Neuronal stem cell (in vitro differentiated cells): ENCODE results near the gene C21orf58.
A peak's percentile ranks its signal among the peaks of the same experiment; 100 is the strongest.

Experiments
- DNase-seq: peaks from one replicate; pipeline ENCODE4 v3.0.0-alpha.2; 2013; ENCODE audit warnings: low spot score
- H2AFZ ChIP-seq: one replicate; pipeline ENCODE4 v1.6.1; 2013; ENCODE audit warnings: mild to moderate bottlenecking, low read length, inconsistent platforms
- H2AK5ac ChIP-seq: 2 replicates; pipeline ENCODE4 v1.6.1; 2013; ENCODE audit warnings: low read depth, mild to moderate bottlenecking, inconsistent platforms, low read length, moderate library complexity, mixed read lengths
- H2BK120ac ChIP-seq: 2 replicates; pipeline ENCODE4 v1.6.1; 2013; ENCODE audit warnings: low read depth, mild to moderate bottlenecking, inconsistent platforms, low read length, moderate library complexity, mixed read lengths
- H2BK12ac ChIP-seq: one replicate; pipeline ENCODE4 v1.6.1; 2013; ENCODE audit warnings: low read length, inconsistent platforms
- H2BK15ac ChIP-seq: 2 replicates; pipeline ENCODE4 v1.6.1; 2013; ENCODE audit warnings: mild to moderate bottlenecking, low read length, inconsistent platforms, mixed read lengths
- H2BK5ac ChIP-seq: one replicate; pipeline ENCODE4 v1.6.1; 2013; ENCODE audit warnings: inconsistent platforms, mild to moderate bottlenecking, low read length, moderate library complexity
- H3K14ac ChIP-seq: one replicate; pipeline ENCODE4 v1.6.1; 2013; ENCODE audit warnings: low read length, inconsistent platforms
- H3K18ac ChIP-seq: 2 replicates; pipeline ENCODE4 v1.6.1; 2013; ENCODE audit warnings: low read length, inconsistent platforms
- H3K23ac ChIP-seq: 2 replicates; pipeline ENCODE4 v1.6.1; 2013; ENCODE audit warnings: low read depth, mild to moderate bottlenecking, mixed read lengths, low read length, inconsistent platforms; ENCODE audit not compliant: poor library complexity
- H3K27ac ChIP-seq: replicated peaks from 3 replicates; pipeline ENCODE4 v1.5.1; 2013; ENCODE audit warnings: low read length, inconsistent platforms
- H3K27me3 ChIP-seq, 3 experiments: 2 replicates each; pipeline ENCODE4 v1.6.1; 2013; ENCODE audit warnings: low read length in 3 of 3, mild to moderate bottlenecking in 2 of 3, inconsistent platforms in 1 of 3, low read depth in 1 of 3, mixed read lengths in 1 of 3, moderate library complexity in 1 of 3; ENCODE audit not compliant: control insufficient read depth in 3 of 3, insufficient read depth in 3 of 3
- H3K36me3 ChIP-seq, 2 donors: replicated peaks in 1 of 2; 2 replicates each; pipeline ENCODE4 v1.6.1; 2013; ENCODE audit warnings: low read length in 2 of 2; ENCODE audit not compliant: control insufficient read depth in 2 of 2, insufficient read depth in 2 of 2
- H3K4ac ChIP-seq: 2 replicates; pipeline ENCODE4 v1.6.1; 2013; ENCODE audit warnings: inconsistent platforms, mild to moderate bottlenecking, low read length, moderate library complexity
- H3K4me1 ChIP-seq, 2 donors: 1 replicate in 1 of 2; 2 replicates in 1 of 2; pipeline ENCODE4 v1.6.1; 2013; ENCODE audit warnings: low read length in 2 of 2, low read depth in 1 of 2; ENCODE audit not compliant: control insufficient read depth in 2 of 2, insufficient read depth in 1 of 2
- H3K4me2 ChIP-seq: one replicate; pipeline ENCODE4 v1.6.1; 2013; ENCODE audit warnings: mild to moderate bottlenecking, low read length, inconsistent platforms; ENCODE audit not compliant: insufficient read depth, poor library complexity, severe bottlenecking
- H3K4me3 ChIP-seq, 2 donors: 2 replicates each; pipeline ENCODE4 v1.5.1; 2013; ENCODE audit warnings: low read length in 2 of 2, mild to moderate bottlenecking in 2 of 2, inconsistent platforms in 1 of 2, moderate library complexity in 1 of 2
- H3K79me1 ChIP-seq: one replicate; pipeline ENCODE4 v1.6.1; 2013; ENCODE audit warnings: low read depth, mild to moderate bottlenecking, inconsistent platforms, low read length, moderate library complexity
- H3K9ac ChIP-seq: one replicate; pipeline ENCODE4 v1.6.1; 2013; ENCODE audit warnings: mild to moderate bottlenecking, low read depth, low read length, inconsistent platforms; ENCODE audit not compliant: poor library complexity
- H3K9me3 ChIP-seq, 2 donors: replicated peaks in 1 of 2; 2 replicates each; pipeline versions ENCODE3 to v1.6.1; 2013; ENCODE audit warnings: low read length in 2 of 2, mild to moderate bottlenecking in 2 of 2, inconsistent platforms in 1 of 2, low read depth in 1 of 2, mixed read lengths in 1 of 2, moderate library complexity in 1 of 2; ENCODE audit not compliant: control insufficient read depth in 2 of 2, insufficient read depth in 1 of 2
- H4K8ac ChIP-seq: one replicate; pipeline ENCODE4 v1.6.1; 2013; ENCODE audit warnings: low read depth, mild to moderate bottlenecking, inconsistent platforms, low read length, moderate library complexity
- H4K91ac ChIP-seq: one replicate; pipeline ENCODE4 v1.6.1; 2013; ENCODE audit warnings: low read length, low read depth, mild to moderate bottlenecking, inconsistent platforms; ENCODE audit not compliant: poor library complexity
- WGBS, 2 donors: extraction: QIAGEN DNeasy Blood & Tissue Kit; methylation state at CpG; one replicate each; pipeline ENCODE4 v1.1.7; 2013; ENCODE audit warnings: missing lambda C conversion rate in 2 of 2, mixed read lengths in 1 of 2; ENCODE audit not compliant: insufficient read length in 2 of 2, insufficient replicate concordance in 1 of 2; ENCODE audit errors: extremely low coverage in 2 of 2; 5-methylcytosine and 5-hydroxymethylcytosine counted together

C21orf58 gene

DNA sequence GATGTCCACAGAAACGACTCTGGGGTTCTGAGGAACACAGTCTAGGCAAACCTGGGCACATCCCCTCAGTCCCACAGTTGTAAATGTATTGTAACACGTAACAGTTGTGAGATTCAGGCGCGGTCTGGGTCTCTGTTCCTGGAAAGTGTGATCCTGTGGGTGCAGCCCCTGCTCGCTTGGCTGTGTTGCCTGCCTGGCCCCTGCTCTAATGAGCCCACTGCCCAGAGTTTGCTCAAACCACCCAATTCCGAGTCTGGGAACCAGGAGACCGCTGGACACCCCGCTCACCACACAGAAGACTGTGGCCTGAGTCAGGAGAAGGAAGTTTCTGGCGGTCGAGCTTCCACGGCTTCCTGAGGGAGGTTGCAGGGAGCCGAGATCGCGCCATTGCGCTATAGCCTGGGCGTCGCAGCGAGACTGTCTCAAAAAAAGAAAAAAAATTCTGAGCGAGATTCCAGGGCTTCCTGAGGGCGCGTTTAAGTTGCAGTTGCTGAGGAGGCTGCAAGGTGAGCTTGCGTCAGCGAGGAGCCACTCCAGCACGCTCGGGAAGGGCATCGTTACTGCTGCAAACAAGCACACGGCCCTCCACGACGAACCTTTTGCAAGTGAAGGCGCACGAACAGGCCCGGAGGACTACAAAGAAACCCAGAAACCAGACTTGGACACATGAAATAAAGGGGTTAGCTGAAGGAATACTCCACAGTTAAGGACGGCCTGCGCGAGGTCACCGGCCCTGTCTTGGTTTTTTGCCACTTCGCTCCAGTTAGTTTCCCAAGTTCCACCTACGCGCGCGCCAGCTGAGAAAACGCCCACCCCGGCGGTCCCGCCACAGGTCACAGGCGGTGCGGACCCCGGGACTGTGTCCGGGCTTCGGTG is 1.1 kb downstream of the C21orf58 start:
- Histone ChIP-seq H3K9me3 (no peaks in the 10 kb centered on the region), H3K79me1 (peaks cover 17% of the 10 kb centered on the region), H3K14ac (peak overlapping the region; percentile 83), H2BK15ac (no peak overlapping the region), H3K4me3 (peak overlapping the region; percentile 97 to 99), H3K23ac (no peak overlapping the region), H3K27me3 (no peaks in the 10 kb centered on the region), H3K18ac (no peak overlapping the region), H3K4me2 (peak overlapping the region; percentile 88), H3K27ac (no peak overlapping the region), H4K8ac (no peak overlapping the region), H3K36me3 (peaks cover 14 to 65% of the 10 kb centered on the region in 2 donors), H3K9ac (peak overlapping the region; percentile 93), H2BK5ac (peak overlapping the region; percentile 21), H2BK12ac (no peak overlapping the region), H2AFZ (peak overlapping the region; percentile 19), H2BK120ac (no peak overlapping the region), H3K4me1 (peaks cover 20 to 27% of the 10 kb centered on the region in 2 donors), H2AK5ac (peak overlapping the region; percentile 98), H3K4ac (peak overlapping the region; percentile 26), H4K91ac (no peak overlapping the region)
- WGBS, 2 donors: no CpG with 5 or more reads among the region's 50 CpGs
- DNase-seq: no peak

DNA sequence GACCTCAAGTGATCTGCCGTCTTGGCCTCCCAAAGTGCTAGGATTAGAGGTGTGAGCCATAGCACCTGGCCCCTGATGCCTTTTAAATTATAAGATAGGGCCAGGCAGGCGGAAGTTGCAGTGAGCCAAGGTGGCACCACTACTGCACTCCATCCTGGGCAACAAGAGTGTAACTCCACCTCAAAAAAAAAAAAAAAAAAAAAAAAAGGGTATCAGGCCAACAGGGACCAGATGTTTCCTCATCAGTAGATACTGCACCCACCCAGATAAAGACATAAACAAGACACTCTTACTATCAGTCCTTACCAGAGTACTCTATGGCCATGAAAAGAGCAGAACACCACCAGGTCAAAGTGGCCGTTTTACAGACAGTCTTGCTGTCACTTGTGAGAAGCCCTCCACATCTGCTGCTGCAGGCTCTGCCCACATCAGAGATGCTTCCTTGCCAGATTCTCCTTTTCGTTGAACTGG is 3.3 kb downstream of the C21orf58 start:
- Histone ChIP-seq H2BK120ac (no peak overlapping the region), H2BK5ac (no peak overlapping the region), H3K14ac (no peak overlapping the region), H3K23ac (no peak overlapping the region), H3K4me2 (no peak overlapping the region), H3K27me3 (no peaks in the 10 kb centered on the region), H3K79me1 (peaks cover 21% of the 10 kb centered on the region), H2AFZ (no peak overlapping the region), H3K4ac (no peak overlapping the region), H3K27ac (no peak overlapping the region), H2AK5ac (no peak overlapping the region), H2BK15ac (no peak overlapping the region), H3K9me3 (no peaks in the 10 kb centered on the region), H2BK12ac (no peak overlapping the region), H3K9ac (no peak overlapping the region), H4K8ac (no peak overlapping the region), H3K4me1 (peaks cover 16 to 24% of the 10 kb centered on the region in 2 donors), H4K91ac (no peak overlapping the region), H3K18ac (no peak overlapping the region), H3K36me3 (peaks cover 25 to 74% of the 10 kb centered on the region in 2 donors), H3K4me3 (peak overlapping the region in 1 of 2 donors; percentile 16)
- no peak for DNase-seq
- WGBS, 2 donors: no CpG with 5 or more reads among the region's 4 CpGs

DNA sequence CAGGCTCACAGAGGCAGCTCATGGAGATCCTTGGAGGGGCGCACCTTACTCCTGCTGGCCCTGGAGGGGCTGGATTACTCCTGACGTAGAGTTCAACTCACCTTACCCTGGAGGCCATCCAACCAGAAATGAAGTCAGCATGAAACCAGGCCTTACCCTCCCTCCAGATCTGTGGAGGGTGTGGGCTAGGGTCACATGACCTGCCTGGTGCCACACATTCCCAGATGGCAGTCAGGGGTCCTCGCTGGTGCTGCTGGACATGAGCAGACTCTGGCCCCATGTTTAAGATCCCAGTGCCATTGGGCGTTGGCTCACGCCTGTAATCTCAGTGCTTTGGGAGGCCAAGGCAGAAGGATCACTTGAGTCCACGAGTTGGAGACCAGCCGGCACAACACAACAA is 4.5 kb downstream of the C21orf58 start:
- H3K4ac ChIP-seq: no peak overlapping the region
- H3K79me1 ChIP-seq: peaks cover 21% of the 10 kb centered on the region
- peaks cover 35 to 86% of the 10 kb centered on the region in 2 donors for H3K36me3 ChIP-seq
- no peaks in the 10 kb centered on the region for H3K27me3 ChIP-seq
- no peaks in the 10 kb centered on the region for H3K9me3 ChIP-seq
- no peak overlapping the region for H3K4me2 ChIP-seq
- H3K4me1 ChIP-seq: peaks cover 16 to 24% of the 10 kb centered on the region in 2 donors
- H3K18ac ChIP-seq: no peak overlapping the region
- no peak overlapping the region for H2BK15ac ChIP-seq
- H3K9ac ChIP-seq: no peak overlapping the region
- H3K27ac ChIP-seq: no peak overlapping the region
- WGBS, 2 donors: no CpG with 5 or more reads among the region's 7 CpGs
- no peak overlapping the region for H3K14ac ChIP-seq
- H4K91ac ChIP-seq: no peak overlapping the region
- no peak overlapping the region for H2AFZ ChIP-seq
- H2BK12ac ChIP-seq: no peak overlapping the region
- no peak overlapping the region for H2BK5ac ChIP-seq
- no peak for DNase-seq
- H2BK120ac ChIP-seq: no peak overlapping the region
- peak overlapping the region; percentile 48 for H4K8ac ChIP-seq
- no peak overlapping the region for H3K4me3 ChIP-seq
- H3K23ac ChIP-seq: peak overlapping the region; percentile 44
- no peak overlapping the region for H2AK5ac ChIP-seq

DNA sequence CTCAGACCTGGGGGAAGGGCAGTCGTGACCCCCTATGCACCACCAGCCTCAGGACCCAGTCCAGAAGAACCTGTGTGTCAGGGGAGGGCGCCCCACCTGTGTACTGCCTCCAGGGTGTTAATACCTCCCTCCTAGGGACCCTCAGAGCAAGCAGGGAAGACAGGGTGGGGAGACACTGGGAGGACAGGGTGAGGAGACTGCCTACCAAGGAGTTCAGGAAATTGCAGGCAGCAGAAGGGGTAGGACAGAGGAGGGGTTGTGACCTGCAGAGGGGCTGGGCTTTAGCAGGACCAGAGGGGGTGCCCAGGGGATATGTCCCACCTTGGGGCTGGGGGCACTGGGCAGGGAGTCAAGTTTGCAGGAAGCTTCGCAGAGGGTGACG is 5.2 kb downstream of the C21orf58 start:
- Histone ChIP-seq H2AK5ac (peak overlapping the region; percentile 57), H3K79me1 (peaks cover 18% of the 10 kb centered on the region), H2BK12ac (no peak overlapping the region), H2AFZ (no peak overlapping the region), H3K23ac (peak overlapping the region; percentile 82), H3K4me1 (peaks cover 16 to 24% of the 10 kb centered on the region in 2 donors), H3K4ac (no peak overlapping the region), H3K27ac (no peak overlapping the region), H2BK5ac (peak overlapping the region; percentile 72), H4K8ac (no peak overlapping the region), H3K18ac (peak overlapping the region; percentile 66), H3K27me3 (no peaks in the 10 kb centered on the region), H3K9ac (peak overlapping the region; percentile 88), H3K4me3 (no peak overlapping the region), H2BK120ac (no peak overlapping the region), H3K14ac (peak overlapping the region; percentile 65), H3K4me2 (no peak overlapping the region), H3K9me3 (no peaks in the 10 kb centered on the region), H4K91ac (no peak overlapping the region), H3K36me3 (peaks cover 40 to 92% of the 10 kb centered on the region in 2 donors), H2BK15ac (no peak overlapping the region)
- no peak for DNase-seq
- no CpG with 5 or more reads among the region's 4 CpGs for WGBS, 2 donors
